GM19452 (cell line): ENCODE results near the gene TARS3.

Experiments
- ATAC-seq: cut with Tn5 transposase; IDR thresholded peaks from one replicate; pipeline ENCODE4 v1.9.1; 2021; ENCODE audit not compliant: unreplicated experiment

TARS3 gene

GRCh38 chr15:101702077-101702476 is 22.2 kb downstream of the TARS3 start:
- no peak for ATAC-seq

- no peak for ATAC-seq
These were observed 26.0 kb downstream of the TARS3 start for GRCh38 chr15:101698314-101698713.

- no peak for ATAC-seq
These were observed 26.8 kb downstream of the TARS3 start for GRCh38 chr15:101697488-101697887.

GRCh38 chr15:101696829-101697228 is 27.4 kb downstream of the TARS3 start:
- ATAC-seq: no peak

GRCh38 chr15:101694261-101694660 is 30.0 kb downstream of the TARS3 start:
- ATAC-seq: no peak

GRCh38 chr15:101692801-101693598 is 31.3 kb downstream of the TARS3 start:
- ATAC-seq: no peak

GRCh38 chr15:101689901-101690300 is 34.4 kb downstream of the TARS3 start:
- ATAC-seq: no peak

- ATAC-seq: no peak
These were observed 37.6 kb downstream of the TARS3 start for GRCh38 chr15:101686718-101687117.

- no peak for ATAC-seq
These were observed 39.4 kb downstream of the TARS3 start for GRCh38 chr15:101684877-101685276.

- ATAC-seq: no peak
These were observed 39.9 kb downstream of the TARS3 start for GRCh38 chr15:101684384-101684783.

- no peak for ATAC-seq
These were observed 44.5 kb downstream of the TARS3 start for GRCh38 chr15:101679806-101680205.

GRCh38 chr15:101676921-101677329 is 47.3 kb downstream of the TARS3 start:
- ATAC-seq: no peak

- no peak for ATAC-seq
These were observed 48.3 kb downstream of the TARS3 start for GRCh38 chr15:101675796-101676582.

GRCh38 chr15:101675015-101675414 is 49.3 kb downstream of the TARS3 start:
- no peak for ATAC-seq

GRCh38 chr15:101672298-101672697 is 52.0 kb downstream of the TARS3 start:
- no peak for ATAC-seq

- ATAC-seq: no peak
These were observed 54.5 kb downstream of the TARS3 start for GRCh38 chr15:101669744-101670143.

GRCh38 chr15:101667881-101668280 is 56.4 kb downstream of the TARS3 start:
- no peak for ATAC-seq

GRCh38 chr15:101664303-101664913 is 59.9 kb downstream of the TARS3 start:
- no peak for ATAC-seq

- no peak for ATAC-seq
These were observed 62.1 kb downstream of the TARS3 start for GRCh38 chr15:101662203-101662602.

- ATAC-seq: no peak
These were observed 64.3 kb downstream of the TARS3 start for GRCh38 chr15:101660005-101660404.

- ATAC-seq: no peak
These were observed 66.1 kb downstream of the TARS3 start for GRCh38 chr15:101657968-101658784.
